Neural progenitor cell (in vitro differentiated cells): ENCODE measurements around the gene CSRP3.

Source experiments
- EZH2 ChIP-seq: fragments of 200-600 bp; sonication (generic); IDR thresholded peaks from 2 replicates; pipeline ENCODE4 v1.6.1; 2017; ENCODE audit warnings: antibody characterized with exemption, mild to moderate bottlenecking, moderate library complexity
- TF ChIP-seq, protein P1 (sequence below): fragments of 200-600 bp; sonication (generic); IDR thresholded peaks from 2 replicates; pipeline ENCODE4 v1.5.1; 2017; ENCODE audit warnings: antibody characterized with exemption, mild to moderate bottlenecking

DNA sequence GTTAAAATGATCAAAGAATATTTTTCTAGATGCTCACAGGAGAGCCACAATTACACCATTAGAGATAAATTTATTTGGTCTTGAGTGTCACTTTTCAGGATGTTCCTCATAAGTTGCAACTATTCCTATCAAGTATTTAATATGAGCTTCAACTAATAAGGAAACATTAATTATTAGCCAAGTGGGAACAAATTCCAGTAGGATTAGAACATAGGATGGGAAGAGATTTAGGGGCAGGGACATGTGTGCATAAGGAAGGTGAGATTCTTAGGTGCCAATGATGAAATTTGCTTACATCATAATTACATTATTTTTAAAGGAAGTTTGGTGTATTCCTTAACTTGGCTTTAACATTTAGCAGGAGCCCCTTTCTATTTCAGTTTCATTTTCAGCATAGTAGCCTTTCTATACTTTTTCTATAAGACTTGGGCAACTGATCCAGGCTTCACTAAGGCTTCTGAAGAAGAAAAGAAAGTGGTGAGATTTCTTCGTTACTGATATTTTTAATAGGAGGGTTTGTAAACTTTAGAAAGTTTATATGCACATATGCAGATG, 38.8 kb downstream of the CSRP3 start:
- TF ChIP-seq, protein P1, sequence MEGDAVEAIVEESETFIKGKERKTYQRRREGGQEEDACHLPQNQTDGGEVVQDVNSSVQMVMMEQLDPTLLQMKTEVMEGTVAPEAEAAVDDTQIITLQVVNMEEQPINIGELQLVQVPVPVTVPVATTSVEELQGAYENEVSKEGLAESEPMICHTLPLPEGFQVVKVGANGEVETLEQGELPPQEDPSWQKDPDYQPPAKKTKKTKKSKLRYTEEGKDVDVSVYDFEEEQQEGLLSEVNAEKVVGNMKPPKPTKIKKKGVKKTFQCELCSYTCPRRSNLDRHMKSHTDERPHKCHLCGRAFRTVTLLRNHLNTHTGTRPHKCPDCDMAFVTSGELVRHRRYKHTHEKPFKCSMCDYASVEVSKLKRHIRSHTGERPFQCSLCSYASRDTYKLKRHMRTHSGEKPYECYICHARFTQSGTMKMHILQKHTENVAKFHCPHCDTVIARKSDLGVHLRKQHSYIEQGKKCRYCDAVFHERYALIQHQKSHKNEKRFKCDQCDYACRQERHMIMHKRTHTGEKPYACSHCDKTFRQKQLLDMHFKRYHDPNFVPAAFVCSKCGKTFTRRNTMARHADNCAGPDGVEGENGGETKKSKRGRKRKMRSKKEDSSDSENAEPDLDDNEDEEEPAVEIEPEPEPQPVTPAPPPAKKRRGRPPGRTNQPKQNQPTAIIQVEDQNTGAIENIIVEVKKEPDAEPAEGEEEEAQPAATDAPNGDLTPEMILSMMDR, result no peak
- TF ChIP-seq EZH2, result no peak
